Pancreas (tissue), 10 donors: ENCODE measurements around the gene SLC8A1. TPM values are rescaled to one million over a fixed set of nuclear protein-coding genes. Genes with fewer than 3 reads are reported as not detected.

ENCODE experiments used
- ATAC-seq, 4 donors: fragments of 200-7000 bp; cut with Tn5 transposase; one replicate each; pipeline versions ENCODE4 v1.8.0 to v1.9.1; 2020; ENCODE audit warnings: mild to moderate bottlenecking in 4 of 4, moderate library complexity in 4 of 4
- DNase-seq, 6 donors: peaks; one replicate each; pipeline ENCODE4 v3.0.0-alpha.2; 2020
- FAIRE-seq: peaks from 2 replicates; lab custom pipeline; 2012; peaks lifted over from hg19 to GRCh38; lab: Jason Lieb, UNC
- H3K27ac ChIP-seq, 4 donors: fragments of 200-600 bp; sonication (generic); 1 replicate in 3 of 4; 2 replicates in 1 of 4; pipeline versions ENCODE4 v1.5.0 to v1.8.0; 2020
- H3K27me3 ChIP-seq, 4 donors: fragments of 200-600 bp; one replicate each; pipeline ENCODE4 v1.8.0; 2021
- H3K36me3 ChIP-seq, 3 donors: fragments of 200-600 bp; sonication (generic) in 1 of 3; one replicate each; pipeline versions ENCODE4 v1.5.0 to v1.8.0; 2020 to 2021
- H3K4me1 ChIP-seq, 3 donors: fragments of 200-600 bp; one replicate each; pipeline ENCODE4 v1.8.0; 2021
- H3K4me3 ChIP-seq, 4 donors: fragments of 200-600 bp; sonication (generic) in 2 of 4; one replicate each; pipeline versions ENCODE4 v1.5.0 to v1.8.0; 2020 to 2021
- H3K9me3 ChIP-seq, 4 donors: fragments of 200-600 bp; one replicate each; pipeline ENCODE4 v1.8.0; 2021
- CTCF ChIP-seq, 4 donors: fragments of 200-600 bp; sonication (generic) in 3 of 4; IDR thresholded peaks; one replicate each; pipeline versions ENCODE4 v1.5.0 to v1.8.0; 2021; ENCODE audit warnings: antibody characterized with exemption in 4 of 4
- WGBS, 2 donors: extraction: QIAGEN DNeasy Blood & Tissue Kit; methylation state at CpG; one replicate each; pipeline ENCODE4 v1.1.7; 2013; 5-methylcytosine and 5-hydroxymethylcytosine counted together
- intact Hi-C, 3 donors: fragments of 100-400 bp; cut with DNase I; formaldehyde crosslinking; loops; one replicate each; pipeline versions ENCODE4 v1.11.1 to v1.14.2; 2022
- polyA plus RNA-seq, 2 donors: library from polyadenylated mRNA; stranded (reverse); fragments of 200-250 nt; gene quantifications; one replicate each; pipeline ENCODE4 v1.2.3, GENCODE V29; 2013
- total RNA-seq, 6 donors: library from RNA; stranded (reverse); fragmentation: NEBNext Ultra II Directional in 4 of 6; extraction: Animal tissue kit (Norgen Biotek cat#: 25700) in 4 of 6; gene quantifications; one replicate each; pipeline versions ENCODE4 v1.2.1 to v1.2.4, GENCODE V29; 2021 to 2023
- donor health status: healthy with polysubstance abuse.
- donor health status: DM: no; HTN: no; CAD: no; lungs with moderate emphysema.
- donor health status: DM: no; HTN: no; CAD: no.
- donor health status: control.
- donor health status: control.
- donor health status: Bipolar disorder and iron deficiency.
- donor health status: DM: yes; HTN: yes; CAD: no.
- donor health status: DM: no; HTN: no; CAD: no.
- donor health status: DM: no; HTN: no; CAD: no.
- donor health status: DM: yes; HTN: yes; CAD: no.

The SLC8A1 gene
- total and polyA plus RNA-seq, 8 donors, result 0.19 to 12.4 (median 2.3) TPM

DNA sequence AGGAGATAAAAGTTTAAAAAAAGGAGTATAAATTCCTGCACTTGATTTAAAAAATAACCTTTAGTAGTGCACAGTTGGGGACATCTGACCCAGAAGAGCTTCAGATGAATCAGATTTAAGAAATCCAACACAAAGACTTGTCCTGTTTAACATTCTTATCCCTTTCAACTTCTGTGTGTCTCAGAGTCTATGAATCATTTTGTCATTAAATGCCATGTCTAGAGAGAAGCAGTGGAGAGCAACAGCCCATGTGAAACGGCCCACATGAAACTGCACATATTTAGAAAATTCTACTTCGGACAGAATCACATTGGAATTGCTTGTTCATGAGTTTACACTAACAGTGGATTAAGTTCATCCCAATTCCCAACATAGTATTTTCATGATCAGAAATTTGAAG, 278.6 kb downstream of the SLC8A1 start:
- ATAC-seq (no peak), DNase-seq (no peak), FAIRE-seq (no peak)
- H3K4me1 ChIP-seq, result no peaks in the 10 kb centered on the region
- no peaks in the 10 kb centered on the region for H3K36me3 ChIP-seq
- intact Hi-C loops, result no loop called here
- TF ChIP-seq CTCF (IDR thresholded peaks at IDR 0.05), result no peak
- H3K4me3 ChIP-seq, result no peak overlapping the region
- 68% methylated on average over 2 of the region's 2 CpGs for WGBS, 2 donors
- H3K9me3 ChIP-seq, result no peaks in the 10 kb centered on the region
- no peak overlapping the region for H3K27ac ChIP-seq
- H3K27me3 ChIP-seq, result no peaks in the 10 kb centered on the region

DNA sequence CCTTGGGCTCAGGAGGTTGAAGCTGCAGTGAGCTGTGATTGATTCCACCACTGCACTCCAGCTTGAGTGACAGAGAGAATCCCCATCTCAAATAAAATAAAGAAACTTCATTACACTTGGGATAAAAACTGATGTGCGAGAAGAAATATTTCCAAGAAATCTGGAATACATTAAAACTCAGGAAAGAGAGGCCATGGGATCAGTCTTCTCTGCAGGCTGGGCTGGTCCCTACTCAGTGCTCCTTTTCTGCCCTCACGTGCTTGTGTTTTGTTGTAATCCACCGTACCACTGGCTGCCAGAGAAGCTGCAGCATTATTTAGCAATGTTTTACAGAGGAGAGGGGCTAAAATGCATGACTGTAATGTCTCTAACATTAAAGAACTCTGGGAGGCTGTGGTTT, 282.0 kb downstream of the SLC8A1 start:
- ATAC-seq, result no peak
- TF ChIP-seq CTCF (IDR thresholded peaks at IDR 0.05), result no peak
- Histone ChIP-seq H3K9me3 (no peaks in the 10 kb centered on the region), H3K27me3 (no peaks in the 10 kb centered on the region), H3K36me3 (no peaks in the 10 kb centered on the region), H3K27ac (no peak overlapping the region), H3K4me1 (no peaks in the 10 kb centered on the region), H3K4me3 (no peak overlapping the region)
- intact Hi-C loops, result no loop called here
- no peak for FAIRE-seq
- no peak for DNase-seq
- 87 to 88% methylated on average over 3 of the region's 3 CpGs for WGBS, 2 donors

DNA sequence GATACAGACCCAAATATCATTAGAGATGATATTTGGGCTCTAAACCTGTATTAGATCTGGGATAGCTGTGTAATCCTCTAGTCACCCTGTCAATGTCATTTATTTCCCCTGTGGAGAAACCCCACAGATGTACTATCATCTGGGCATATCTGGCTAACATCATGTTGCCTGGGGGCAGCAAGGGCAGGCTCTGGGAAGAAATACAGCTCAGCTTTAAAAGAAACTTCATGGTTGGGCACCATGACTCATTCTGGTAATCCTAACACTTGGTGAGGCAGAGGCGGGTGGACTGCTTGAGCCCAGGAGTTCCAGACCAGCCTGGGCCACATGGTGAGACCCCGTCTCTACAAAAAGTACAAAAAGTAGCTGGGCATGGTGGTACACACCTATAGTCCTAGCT, 282.5 kb downstream of the SLC8A1 start:
- TF ChIP-seq CTCF (IDR thresholded peaks at IDR 0.05), result no peak
- Histone ChIP-seq H3K36me3 (no peaks in the 10 kb centered on the region), H3K27me3 (no peaks in the 10 kb centered on the region), H3K4me1 (no peaks in the 10 kb centered on the region), H3K9me3 (no peaks in the 10 kb centered on the region), H3K27ac (no peak overlapping the region), H3K4me3 (no peak overlapping the region)
- ATAC-seq, result no peak
- WGBS, 2 donors, result 88 to 96% methylated on average over 2 of the region's 2 CpGs
- no peak for DNase-seq
- intact Hi-C loops, result no loop called here
- no peak for FAIRE-seq

DNA sequence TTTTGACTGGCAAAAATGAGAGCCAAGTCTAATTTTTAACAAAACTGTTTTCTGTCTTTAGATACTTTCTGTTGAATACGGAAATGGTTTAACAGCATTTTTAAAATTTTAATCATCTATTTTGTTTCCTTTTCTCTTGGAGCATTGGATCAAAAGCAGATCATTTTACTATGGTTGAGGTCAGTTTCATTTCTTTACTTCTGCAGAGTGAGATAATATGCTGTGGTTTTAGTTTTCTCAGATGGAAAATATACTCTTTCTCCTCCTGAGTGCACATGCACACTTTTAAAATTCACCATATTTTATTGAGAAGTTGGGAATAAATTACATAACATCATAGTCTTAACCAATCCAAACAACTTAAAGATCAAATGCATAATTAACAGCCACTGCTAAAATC, 283.3 kb downstream of the SLC8A1 start:
- 24 to 31% methylated on average over 1 of the region's 1 CpG for WGBS, 2 donors
- Histone ChIP-seq H3K27ac (no peak overlapping the region), H3K9me3 (no peaks in the 10 kb centered on the region), H3K36me3 (no peaks in the 10 kb centered on the region), H3K4me1 (no peaks in the 10 kb centered on the region), H3K27me3 (no peaks in the 10 kb centered on the region), H3K4me3 (no peak overlapping the region)
- no peak for TF ChIP-seq CTCF (IDR thresholded peaks at IDR 0.05)
- FAIRE-seq (no peak), ATAC-seq (peak in 1 of 4 donors; percentile 24), DNase-seq (no peak)
- intact Hi-C loops, result no loop called here

GRCh38 chr2:40168032-40168431, 283.9 kb downstream of the SLC8A1 start:
- Histone ChIP-seq H3K27me3 (no peaks in the 10 kb centered on the region), H3K36me3 (no peaks in the 10 kb centered on the region), H3K4me3 (no peak overlapping the region), H3K9me3 (no peaks in the 10 kb centered on the region), H3K27ac (no peak overlapping the region), H3K4me1 (no peaks in the 10 kb centered on the region)
- intact Hi-C loops, result no loop called here
- ATAC-seq (peak in 1 of 4 donors; percentile 39), FAIRE-seq (no peak), DNase-seq (no peak)
- TF ChIP-seq CTCF (IDR thresholded peaks at IDR 0.05), result no peak
- WGBS, 2 donors, result 55 to 65% methylated on average over 4 of the region's 4 CpGs
